Measurements from ENCODE around the gene ACBD5. TPM values are rescaled to one million over a fixed set of nuclear protein-coding genes. Genes with fewer than 3 reads are reported as not detected.

The ACBD5 gene
- total RNA-seq, 1 donor from 2014 or later = 19.4 TPM

GRCh38 chr10:27256299-27257189 lies 15.9 kb upstream of the ACBD5 start:
- TF ChIP-seq, protein P1, sequence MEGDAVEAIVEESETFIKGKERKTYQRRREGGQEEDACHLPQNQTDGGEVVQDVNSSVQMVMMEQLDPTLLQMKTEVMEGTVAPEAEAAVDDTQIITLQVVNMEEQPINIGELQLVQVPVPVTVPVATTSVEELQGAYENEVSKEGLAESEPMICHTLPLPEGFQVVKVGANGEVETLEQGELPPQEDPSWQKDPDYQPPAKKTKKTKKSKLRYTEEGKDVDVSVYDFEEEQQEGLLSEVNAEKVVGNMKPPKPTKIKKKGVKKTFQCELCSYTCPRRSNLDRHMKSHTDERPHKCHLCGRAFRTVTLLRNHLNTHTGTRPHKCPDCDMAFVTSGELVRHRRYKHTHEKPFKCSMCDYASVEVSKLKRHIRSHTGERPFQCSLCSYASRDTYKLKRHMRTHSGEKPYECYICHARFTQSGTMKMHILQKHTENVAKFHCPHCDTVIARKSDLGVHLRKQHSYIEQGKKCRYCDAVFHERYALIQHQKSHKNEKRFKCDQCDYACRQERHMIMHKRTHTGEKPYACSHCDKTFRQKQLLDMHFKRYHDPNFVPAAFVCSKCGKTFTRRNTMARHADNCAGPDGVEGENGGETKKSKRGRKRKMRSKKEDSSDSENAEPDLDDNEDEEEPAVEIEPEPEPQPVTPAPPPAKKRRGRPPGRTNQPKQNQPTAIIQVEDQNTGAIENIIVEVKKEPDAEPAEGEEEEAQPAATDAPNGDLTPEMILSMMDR (conservative IDR thresholded peaks at IDR 0.05; ENCODE audit: low read depth, low read length) = no peak
- DNase-seq (ENCODE audit: low read depth) = no peak
- H3K4me3 ChIP-seq (ENCODE audit: low read depth, low read length) = no peak overlapping the region

DNA sequence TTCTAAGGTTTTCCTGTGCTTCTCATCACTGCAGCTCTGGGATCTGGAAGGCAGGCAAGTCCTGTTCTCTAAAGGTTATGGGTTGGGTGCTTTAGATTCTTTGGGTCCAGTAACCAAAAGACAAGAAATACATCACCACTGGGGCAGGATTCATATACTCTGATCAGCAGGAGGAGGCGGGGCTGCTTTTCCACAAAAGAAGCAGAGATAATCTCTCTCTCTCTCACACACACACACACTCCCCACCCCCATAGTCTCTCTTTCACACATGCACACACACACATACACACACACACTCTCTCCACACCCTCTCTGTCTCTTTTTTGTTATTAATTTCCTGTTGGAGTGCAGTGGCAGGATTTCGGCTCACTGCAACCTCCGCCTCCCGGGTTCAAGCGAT lies 13.0 kb upstream of the ACBD5 start:
- H3K4me3 ChIP-seq (ENCODE audit: low read depth, low read length) = no peak overlapping the region
- TF ChIP-seq, protein P1 (conservative IDR thresholded peaks at IDR 0.05; ENCODE audit: low read depth, low read length) = no peak
- no peak for DNase-seq (ENCODE audit: low read depth)

DNA sequence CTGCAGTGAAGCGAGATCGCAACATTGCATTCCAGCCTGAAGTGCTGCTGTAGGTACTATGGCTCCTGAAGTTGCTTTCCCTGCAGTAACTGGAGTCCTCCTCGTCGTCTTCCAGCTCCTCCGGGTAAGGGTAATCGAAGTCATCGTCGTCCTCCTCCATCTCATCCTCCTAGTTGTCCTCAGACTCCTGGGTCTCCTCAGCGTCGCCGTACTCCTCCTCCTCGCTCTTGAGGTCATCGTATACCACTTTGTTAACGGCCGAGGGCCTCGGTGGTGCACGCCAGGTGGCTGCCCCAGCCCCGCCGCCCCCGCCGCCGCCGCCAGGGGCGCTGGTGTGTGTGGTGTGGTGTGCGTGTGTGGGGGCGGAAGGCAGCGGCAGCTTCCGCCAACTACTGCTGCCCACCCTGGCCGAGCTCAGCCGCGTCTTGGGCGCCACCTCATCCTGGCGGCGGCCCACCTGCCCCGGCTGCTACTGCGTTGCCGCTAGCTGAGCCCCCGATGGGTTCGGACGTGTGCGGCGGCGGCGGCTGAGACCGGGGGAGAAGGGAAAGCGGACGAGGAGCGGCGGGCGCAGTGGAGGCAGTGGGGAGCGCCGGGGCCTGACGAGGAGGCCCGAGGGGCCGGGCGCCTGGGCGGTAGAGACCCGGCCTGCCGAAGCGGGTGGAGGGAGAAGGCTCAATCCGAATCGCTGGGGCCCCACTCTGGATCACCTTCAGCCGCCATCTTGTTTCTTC lies 11.8 kb upstream of the ACBD5 start:
- TF ChIP-seq, protein P1 (conservative IDR thresholded peaks at IDR 0.05; ENCODE audit: low read depth, low read length) = no peak
- DNase-seq (ENCODE audit: low read depth) = no peak
- peak overlapping the region; percentile 65 for H3K4me3 ChIP-seq (ENCODE audit: low read depth, low read length)

GRCh38 chr10:27251554-27251953 lies 11.0 kb upstream of the ACBD5 start:
- no peak overlapping the region for H3K4me3 ChIP-seq (ENCODE audit: low read depth, low read length)
- TF ChIP-seq, protein P1 (conservative IDR thresholded peaks at IDR 0.05; ENCODE audit: low read depth, low read length) = no peak
- no peak for DNase-seq (ENCODE audit: low read depth)

DNA sequence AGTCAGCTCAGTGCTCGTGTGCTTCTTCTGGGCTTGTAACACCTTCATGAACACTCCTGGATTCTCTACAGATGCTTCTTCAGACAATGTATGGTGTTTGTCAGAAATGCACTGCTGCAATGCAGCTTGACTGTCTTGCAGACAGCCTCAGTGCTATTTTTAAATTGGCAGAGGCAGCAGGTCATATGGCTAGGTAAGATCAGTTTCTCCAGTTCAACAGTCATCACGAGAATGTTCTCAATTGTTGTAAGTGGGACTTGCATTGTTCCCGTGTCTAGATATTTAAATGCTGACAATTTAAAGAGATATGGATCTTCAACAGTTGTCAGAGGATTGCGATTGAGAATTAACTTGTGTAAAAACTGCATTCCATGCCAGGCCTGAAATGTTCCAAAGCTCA lies 7.6 kb upstream of the ACBD5 start:
- H3K4me3 ChIP-seq (ENCODE audit: low read depth, low read length) = no peak overlapping the region
- DNase-seq (ENCODE audit: low read depth) = no peak

DNA sequence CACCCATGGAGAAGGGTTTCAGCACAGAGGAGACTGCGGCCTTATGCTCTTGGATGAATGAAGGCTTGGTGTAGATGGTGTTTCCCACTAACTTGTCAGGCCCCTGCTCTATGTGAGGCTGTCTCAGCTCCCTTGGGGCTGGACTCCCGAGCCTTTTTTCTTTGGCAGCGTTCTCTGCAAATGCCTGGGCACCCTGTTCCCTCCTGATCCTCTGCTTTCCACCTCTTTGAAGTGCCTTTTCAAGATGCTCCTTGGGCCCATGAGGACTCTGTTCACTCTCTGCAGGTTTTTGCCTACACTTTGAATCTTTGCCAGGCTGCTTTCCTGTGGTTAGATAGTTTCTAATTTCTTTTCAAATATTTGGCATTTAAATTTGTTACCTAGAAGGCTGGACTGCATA lies 6.8 kb upstream of the ACBD5 start:
- H3K4me3 ChIP-seq (ENCODE audit: low read depth, low read length) = no peak overlapping the region
- DNase-seq (ENCODE audit: low read depth) = no peak
- TF ChIP-seq, protein P1 (conservative IDR thresholded peaks at IDR 0.05; ENCODE audit: low read depth, low read length) = no peak

More for the DNA sequence above, 7.6 kb upstream of the ACBD5 start:
- TF ChIP-seq, protein P1 (conservative IDR thresholded peaks at IDR 0.05; ENCODE audit: low read depth, low read length) = no peak
